Activated CD8-positive, alpha-beta memory T cell treated with anti-CD3 and anti-CD28 coated beads for 1 hour (primary cell): ENCODE measurements around the gene TMA7.

ENCODE experiments used
- DNase-seq, 2 donors: peaks; one replicate each; pipeline ENCODE4 v3.0.0-alpha.2; 2020; ENCODE audit warnings: low read depth in 1 of 2; ENCODE audit errors: extremely low read depth in 1 of 2

The TMA7 gene

DNA sequence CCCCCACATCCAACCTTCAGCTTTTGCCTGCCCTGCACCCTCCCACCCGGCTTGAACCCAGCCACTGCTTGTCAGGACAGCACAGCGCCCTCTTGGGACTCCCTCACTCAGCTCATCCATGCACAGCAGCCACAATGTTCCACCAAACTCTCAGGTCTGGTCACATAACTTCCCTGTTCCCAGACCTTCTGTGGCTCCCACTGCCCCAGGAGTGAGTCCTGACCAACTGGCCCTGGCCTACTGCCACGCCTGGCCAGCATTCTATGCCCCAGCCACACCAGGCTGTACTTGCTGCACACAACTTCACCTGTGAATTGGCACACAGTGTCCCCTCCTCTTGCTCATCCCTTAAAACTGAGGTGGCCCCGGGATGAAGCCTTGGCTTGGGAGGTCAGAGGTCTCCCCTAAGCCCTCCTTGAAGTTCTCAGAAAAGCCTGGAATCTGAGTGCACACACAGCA, 31.2 kb upstream of the TMA7 start:
- no peak for DNase-seq

DNA sequence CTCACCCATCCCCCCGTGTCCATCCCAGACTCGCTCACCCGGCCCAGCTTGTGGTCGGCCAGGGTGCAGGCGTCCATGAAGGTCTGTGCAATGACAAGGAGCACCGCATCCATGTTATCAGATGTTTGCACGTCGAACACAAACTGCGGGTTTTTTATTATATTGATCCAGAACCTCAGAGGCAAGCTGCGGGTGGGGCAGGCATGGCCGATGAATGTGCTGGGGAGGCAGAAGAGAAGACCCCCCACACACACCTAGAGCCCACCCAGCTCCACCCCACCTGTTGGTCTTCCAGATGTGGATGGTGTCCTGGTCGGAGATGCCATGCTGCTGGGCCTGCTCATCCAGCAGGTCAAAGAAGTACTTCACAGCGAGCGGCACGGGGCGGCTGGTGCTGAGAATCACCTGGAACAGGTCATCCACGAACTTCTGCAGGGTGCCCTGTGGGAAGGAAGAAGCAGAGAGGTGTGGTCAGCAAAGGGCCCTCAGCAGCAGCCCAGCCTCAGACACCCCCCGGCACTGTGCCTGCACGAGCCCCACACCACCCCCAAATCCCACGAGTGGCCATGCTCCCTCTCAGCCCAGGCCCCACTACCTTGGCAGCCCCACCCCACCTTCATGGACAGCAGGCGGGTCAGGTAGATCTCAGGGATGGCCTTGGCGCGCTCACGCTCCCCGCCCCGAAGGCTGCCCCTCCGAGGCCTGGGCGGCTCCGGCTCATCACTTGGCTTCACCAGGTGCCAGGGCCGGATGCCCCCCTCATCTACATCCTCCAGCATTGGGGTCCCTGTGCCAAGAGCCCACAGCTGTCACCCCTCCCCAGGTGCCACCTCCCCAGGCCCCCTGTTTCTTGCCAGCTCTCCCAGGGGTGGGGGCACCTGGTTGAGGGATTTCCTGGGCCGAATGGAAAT, 30.5 kb upstream of the TMA7 start:
- DNase-seq = no peak

DNA sequence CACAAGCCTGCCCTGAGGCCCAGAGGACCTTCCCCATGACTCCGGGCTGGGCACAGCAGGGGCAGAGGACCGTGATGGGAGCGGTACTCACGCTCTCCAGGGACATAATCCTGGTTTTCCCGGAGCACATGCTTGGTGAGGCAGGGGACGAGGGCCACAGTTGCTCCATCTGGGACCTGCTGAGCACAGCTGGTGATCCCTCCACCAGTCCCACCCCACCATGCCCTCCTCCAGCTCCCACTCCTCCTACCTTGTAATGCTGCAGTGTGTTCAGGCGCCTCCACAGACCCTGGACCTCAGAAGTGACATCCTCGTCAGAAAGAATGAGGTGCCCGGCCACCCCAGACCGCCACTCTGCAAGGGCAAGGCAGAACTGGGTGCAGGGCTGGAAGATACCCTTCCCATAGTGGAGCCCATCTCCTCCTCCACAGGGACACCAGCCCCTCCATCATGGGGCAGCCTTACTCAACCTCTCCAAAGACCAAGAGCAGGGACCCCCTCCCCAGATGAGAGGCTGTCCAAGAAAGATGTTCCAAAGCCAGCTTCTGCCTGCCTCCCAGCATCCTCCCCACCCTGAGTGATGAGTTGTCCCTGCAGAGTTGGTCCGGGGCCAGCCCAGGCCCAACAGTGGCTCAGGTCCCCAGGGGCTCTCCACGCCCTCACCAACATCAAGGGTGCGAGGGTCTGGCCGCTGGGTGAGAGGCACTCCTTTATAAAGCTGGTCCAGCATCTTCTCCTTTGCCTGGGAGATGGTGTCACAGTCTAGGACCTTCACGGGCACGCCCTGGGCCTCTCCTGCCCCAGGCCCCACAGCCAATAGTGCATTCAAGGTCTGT, 29.6 kb upstream of the TMA7 start:
- no peak for DNase-seq

DNA sequence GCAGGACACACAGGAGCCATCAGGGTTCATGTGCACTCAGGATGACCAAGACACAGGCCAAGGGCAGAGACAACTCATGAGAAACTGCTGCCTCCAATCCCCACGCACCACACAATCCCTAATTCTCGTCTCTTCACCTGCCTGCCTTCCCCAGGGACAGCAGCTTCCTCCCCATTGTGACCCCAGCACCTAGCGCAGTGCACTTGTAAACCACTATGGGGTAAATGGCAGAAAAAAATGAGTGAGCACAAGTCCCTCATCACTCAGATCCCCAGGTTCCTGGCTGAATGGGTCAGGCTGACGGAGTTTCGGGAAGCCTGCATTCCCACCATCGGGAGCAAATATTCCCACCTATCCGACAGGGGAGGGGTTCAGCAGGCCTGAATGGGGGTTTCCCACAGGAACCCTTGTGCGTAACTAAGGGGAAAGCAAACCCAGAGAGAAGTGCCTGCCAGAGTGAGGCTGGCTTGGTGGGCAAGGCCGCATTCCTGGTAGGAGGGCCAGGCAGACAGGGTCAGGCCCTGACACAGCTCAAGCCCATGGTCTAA, 28.9 kb upstream of the TMA7 start:
- no peak for DNase-seq

DNA sequence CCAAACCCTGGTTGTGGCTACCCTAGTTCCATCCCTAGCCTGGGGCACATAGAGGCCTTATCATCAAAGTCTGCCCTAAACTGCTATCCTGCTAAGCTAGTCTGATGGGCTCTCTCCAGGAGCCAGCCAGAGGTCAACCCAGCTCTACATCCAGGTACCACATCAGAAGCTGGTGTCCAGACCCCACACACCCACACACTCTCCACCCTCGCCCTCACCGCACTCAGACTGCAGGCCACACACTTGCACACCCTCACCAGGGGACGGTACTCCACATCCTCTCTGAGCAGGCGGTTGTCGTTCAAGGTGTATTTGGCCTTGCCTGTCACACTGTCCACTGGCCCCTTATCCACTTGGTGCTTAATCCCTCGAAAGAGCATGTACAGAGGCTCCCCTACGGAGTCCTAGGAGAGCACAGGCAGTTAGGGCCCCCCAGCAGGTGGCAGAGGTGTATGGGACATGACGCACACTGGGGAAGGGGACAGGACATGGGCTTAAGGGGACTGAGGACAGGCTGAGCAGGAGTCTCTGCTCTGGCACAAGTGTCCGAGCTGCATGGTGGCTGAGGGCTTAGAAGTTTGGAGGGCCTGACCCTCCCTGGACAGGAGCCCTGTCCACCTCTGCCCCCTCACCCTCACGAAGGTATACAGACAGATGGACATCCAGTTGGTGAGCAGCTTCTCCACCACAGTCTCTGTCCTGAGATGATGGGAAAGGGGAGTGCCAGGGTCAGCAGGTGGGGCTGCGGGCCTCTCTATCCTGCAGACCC, 28.3 kb upstream of the TMA7 start:
- DNase-seq = no peak

DNA sequence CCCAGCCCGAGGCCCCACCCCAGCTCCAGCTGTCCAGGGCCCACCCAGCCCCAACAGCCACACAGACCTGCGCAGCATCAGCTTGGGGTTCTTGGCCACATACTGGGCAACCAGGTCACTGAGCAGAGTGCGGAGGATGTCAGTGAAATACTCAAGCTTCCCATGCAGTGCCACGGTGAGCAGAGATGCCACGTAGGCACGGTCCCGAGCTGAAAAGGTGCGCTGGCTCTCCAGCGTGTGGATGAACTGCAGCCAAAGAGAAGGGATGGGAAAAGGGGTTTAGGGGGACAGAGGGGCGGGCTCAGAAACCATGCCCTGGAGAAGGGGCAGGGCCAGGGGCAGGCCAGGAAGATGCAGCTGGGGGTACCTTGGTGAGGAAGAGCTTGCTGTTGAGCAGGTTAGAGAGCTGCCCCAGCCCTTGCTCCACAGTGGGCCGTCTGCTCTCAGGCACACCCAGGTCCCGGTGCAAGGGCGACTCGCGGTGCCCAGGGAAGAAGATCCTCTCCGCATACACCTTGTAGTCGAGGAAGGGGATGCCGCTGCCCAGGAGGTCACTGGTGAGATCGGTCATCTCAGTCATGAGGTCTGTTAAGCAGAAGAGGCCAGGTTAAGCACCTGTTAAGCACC, 27.6 kb upstream of the TMA7 start:
- no peak for DNase-seq

DNA sequence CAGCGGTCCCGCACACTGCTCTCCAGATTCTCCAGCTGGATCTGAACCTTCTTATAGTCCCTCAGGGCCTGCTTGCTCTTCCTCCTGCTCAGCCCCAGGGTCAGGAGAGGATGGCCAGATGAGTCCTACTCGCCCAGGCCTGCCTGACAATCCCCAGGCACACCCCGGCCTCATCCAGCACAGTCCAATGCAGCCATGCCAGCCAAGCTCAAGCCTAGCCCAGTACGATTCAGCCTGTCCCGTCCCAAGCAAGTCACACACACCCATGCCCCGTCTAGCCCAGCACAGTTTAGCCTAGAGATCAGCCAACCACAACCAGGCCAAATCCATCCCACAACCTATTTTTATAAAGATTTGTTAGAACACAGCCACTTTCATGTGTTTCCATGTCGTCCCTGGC, 27.0 kb upstream of the TMA7 start:
- no peak for DNase-seq

DNA sequence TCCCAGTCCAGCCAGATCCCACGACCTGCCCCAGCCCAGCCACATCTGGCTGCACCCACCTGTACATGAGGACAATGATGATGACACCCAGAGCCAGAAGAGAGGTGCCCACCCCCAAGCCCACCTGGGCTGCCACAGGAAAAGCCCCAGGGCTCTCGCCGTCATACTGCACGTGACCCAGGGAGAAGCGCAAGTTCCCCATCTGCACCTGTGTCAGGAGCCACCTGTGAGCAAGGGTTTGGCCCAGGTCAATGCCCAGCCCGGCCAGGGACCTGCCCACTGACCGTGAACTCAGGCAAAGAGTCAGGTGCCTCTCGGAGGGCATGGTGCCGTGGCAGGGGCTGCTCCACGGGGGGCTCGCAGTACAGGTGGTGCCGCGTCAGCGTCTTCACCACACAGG, 26.4 kb upstream of the TMA7 start:
- DNase-seq = no peak

DNA sequence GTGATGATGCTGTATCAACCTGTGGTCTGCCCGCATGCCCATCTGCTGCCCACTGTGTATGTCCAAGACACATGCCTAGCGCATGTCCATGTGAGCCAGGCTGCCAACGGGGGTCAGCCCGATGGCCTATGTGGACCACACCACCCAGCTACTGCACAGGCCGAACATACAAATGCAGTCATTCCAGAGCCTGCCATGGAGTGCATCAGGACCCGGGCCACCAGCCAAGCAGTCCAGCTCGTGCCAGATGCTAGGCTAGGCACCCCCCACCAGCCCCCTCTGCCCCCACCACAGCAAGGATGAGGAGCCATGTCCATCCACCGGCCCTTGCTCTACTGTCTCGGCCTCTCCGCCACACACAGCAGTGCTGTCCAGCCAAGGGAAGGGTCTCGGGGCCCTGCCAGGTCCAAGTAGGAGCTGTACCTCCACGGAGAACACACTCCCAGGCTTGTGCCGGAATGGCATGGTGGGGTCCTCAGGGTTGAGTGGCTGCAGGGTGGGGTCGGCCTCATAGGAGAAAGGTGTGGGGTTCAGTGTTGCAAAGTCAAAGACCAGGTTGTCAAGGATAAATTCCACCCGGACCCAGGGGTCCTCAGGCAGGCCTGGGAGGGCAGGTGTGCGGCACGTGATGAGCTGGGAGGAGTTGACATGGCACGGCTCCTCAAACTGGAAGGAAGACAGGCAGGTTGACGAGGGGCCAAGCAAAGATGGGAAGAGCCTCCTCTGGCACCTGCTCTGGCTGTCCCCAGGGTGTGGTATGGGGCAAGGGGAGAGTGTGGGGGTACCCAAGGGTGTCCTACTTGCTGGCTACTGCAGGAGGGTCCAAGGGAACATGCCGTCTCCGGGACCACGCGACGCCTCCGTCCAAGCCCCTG, 25.4 kb upstream of the TMA7 start:
- no peak for DNase-seq

DNA sequence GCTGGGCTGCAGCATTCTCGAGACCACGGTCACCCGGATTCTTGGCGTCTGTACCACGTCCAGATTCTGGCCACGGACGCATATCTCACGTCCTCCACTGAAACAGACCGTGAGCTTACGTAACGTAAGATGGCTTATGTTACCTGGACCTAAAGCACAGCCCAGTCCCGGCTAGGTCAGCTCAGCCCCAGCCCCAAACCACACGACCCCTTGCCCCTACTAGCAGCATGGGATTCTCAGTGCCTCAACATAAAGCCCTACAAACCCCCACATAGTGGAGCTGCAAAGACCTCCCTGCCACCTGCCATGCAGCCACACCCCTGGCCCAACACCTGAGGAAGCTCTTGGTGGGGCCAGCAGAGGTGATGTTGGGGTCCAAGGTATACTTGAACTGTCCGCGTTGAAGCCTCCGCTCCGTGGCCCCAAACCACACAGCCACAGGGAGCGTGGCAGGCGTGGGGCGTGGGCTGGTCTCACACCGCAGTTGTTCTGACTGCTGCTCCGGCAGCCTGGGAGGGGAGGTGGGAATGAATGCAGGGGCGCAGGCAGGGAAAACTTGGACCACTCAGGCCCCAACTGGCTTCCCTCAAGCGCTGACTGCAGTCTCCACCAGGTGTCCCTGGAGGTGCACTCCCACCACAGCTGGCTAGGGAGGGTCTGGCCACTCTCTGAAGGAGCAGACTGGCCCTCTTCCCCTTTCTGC, 24.7 kb upstream of the TMA7 start:
- no peak for DNase-seq

DNA sequence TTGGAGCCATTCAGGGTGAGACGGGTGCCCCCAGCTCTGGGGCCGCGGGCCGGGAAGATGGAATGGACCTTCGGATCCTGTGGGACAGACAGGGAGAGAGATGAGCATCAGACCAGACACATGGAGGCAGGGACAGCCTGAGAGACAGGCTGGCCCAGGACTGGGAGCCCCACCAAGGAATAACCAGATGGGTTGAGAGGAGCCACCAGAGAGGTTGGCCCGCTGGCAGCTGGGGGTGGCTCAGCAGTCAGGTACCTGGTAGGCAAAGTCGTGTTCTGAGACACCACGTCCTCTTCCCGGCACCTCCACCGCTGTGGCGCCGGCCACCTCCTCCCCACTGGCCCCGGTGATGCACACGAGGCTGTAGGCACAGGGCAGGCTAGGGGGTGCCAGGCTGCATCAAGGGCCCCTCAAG, 24.0 kb upstream of the TMA7 start:
- no peak for DNase-seq

DNA sequence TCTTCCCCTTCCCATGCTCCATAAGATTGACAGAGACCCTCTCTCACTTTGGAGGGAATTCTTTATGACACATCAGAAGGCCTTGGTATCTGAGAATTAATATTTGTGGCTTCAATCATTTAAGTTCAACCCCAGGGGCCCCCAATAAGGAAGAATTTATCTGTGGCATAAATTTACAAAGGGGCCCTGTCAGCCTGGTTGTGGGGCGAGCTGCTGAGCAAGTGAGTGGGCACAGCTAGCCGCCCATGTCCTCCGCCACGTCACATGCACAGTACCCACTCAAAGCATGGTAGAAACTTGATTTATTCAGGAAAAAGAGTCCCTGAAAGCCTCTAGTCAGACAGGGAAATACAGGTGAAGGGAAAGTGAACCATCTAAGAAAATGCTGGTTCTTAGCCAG, 23.5 kb upstream of the TMA7 start:
- DNase-seq = no peak

DNA sequence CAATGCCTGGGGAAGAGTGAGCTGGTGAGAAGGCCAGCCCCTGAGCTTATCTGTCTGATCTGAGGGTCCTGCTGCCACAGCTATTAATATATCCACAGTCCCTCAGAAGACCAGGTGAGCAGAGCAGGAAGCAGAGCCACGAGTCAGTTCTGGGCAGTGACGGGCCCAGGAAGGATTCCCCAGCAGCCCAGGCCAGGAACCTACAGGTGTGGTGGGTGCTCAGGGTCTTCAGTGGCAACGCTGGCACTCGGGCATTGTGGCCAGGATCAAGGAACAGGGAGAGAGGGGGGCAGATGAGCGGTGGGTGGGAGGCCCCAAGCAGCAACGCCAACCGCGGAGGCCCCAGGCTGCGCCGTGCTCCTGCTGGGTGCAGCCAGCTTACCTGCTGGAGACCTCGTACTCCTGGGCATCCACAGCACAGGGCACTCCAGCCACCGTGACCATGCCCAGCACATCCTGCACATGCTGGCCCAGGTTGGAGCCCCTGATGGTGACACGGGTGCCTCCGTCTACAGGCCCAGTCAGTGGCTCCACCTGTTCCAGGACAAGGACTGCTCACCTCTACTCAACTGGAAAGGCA, 22.4 kb upstream of the TMA7 start:
- no peak for DNase-seq

DNA sequence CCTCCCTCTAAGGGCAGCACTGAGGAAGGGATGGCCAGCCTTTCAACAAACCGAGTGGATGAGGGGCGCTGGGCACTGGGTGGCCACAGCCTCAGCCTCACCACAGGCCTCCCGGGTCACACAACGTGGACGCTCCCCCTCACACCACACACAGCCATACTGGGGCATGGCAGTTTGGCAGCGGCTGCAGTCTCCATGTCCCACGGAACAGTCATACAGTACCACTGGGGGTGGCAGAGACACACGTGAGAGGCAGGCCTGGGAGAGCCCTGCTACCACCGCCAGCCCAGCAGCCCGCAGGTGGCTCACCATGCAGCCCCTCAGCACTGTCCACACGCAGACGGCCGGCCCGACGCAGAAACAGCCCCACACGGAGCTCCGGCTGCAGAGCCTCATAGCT, 21.9 kb upstream of the TMA7 start:
- DNase-seq = no peak

DNA sequence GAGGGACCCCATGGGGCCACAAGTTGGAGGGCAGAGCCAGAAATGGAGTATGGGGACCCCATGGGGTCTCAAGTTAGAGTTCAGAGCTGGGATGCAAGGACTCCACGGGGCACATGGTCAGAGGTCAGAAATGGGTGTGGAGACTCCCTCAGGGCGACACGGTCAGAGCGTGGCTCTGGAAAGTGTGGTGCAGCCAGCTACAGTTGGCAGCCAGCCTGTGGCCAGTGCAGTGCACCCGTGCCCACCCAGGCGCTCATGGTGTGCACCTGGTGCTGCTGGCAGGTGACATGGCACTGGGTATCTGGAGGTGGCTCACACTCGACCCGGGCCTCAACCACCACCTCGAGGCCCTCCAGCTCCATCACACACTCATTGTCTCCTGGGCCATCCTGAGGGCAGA, 21.4 kb upstream of the TMA7 start:
- DNase-seq = no peak

DNA sequence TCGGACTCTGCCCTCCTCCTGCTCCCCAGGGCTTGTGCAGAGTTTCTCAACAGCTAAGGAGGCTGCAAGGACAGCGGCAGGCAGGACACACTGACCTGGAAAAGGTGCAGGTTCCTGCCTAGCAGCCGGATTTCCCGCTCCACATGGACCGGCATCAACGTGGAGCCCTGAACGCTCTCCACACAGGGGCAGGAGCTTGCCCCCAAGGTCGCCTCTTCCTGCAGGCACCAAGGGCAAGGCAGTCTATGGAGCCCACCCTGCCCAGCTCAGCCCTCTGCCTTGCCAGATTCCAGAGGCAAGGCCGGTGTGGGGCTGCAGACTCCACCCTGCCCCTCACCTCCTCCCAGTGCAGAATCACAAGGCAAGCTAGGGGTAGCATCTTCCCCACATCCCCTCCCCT, 20.9 kb upstream of the TMA7 start:
- DNase-seq = no peak

DNA sequence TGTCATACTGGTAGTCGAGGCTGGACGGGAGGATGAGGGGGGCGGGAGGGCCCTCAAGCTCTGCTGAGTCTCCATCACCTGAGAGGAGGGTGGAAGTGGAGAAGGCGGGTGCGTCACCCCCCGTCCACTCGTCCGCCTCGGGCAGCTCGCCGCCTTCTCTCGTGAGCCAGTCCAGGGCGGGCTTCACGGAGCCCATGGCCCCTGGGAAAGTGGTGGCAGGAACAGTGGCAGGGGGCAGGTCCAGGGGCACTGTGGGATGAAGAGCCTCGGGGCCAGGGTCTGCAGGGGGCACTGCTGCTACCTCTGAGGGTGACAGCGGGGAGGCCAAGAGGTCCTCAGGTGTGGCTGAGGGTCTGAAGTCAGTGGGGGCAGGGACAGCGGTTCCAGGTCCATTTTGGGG, 20.5 kb upstream of the TMA7 start:
- no peak for DNase-seq

DNA sequence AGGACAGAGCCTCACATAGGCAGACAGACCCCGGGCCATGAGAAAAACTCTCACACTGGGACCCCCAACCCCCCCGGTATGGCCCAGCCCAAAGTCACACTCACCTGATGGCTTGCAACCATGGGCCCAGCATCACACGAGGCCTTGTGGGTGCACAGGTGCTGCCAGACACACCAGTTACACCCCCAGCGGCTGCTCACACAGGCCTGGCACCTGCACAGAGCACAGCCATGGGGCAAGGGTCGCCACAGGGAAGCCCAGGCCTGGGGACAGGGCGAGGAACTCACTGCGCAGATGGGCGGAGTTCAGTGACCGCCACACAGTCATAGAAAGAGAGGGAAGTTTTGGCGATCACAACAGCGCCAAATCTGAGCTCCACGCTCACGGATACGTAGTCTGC, 19.5 kb upstream of the TMA7 start:
- no peak for DNase-seq

DNA sequence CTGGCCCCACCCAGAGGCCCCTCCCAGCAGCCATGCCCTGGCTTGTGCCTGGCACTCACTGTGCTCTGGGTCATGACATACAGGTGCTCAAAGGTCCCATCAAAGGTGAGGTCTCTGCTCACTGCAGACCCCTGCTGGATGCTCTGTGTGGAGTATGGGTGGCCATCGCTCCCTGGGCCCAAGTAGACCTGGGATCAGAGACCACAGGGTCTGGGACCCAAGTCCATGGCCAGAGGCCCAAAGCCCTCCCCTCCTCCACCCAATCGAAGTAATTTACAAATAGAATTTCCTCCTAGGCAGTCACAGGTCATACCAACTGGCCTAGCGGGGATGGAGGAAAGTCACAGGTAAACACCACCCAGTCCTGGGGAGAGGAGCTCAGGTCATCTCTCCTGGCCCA, 17.8 kb upstream of the TMA7 start:
- no peak for DNase-seq
